IMR-90 (cell line): ENCODE data around the gene TMC4. TPM values are rescaled to one million over a fixed set of nuclear protein-coding genes. Genes with fewer than 3 reads are reported as not detected.

Experiments
- ATAC-seq: fragments of 200-7000 bp; cut with Tn5 transposase; 2 replicates; pipeline ENCODE4 v1.9.1; 2020; ENCODE audit warnings: low read depth, mild to moderate bottlenecking, moderate library complexity
- BruUV-seq: library from RNA; stranded (reverse); fragments of 400-500 nt; replicated peaks from 2 replicates; lab custom pipeline; 2021; lab: Mats Ljungman, UMichigan
- CTCF ChIA-PET: fragments of 300-600 bp; formaldehyde crosslinking; extraction: SDS; loops from one replicate; lab custom pipeline; 2021; ENCODE audit warnings: antibody characterized with exemption; lab: Yijun Ruan, JAX
- POLR2A ChIA-PET: fragments of 300-600 bp; sonication (Branson Sonifier 250); formaldehyde crosslinking; loops from one replicate; lab custom pipeline; 2022; ENCODE audit warnings: antibody characterized with exemption; ENCODE audit not compliant: unreplicated experiment; lab: Charles Lee
- DNase-seq: peaks from one replicate; pipeline ENCODE4 v3.0.0; 2013
- H2AFZ ChIP-seq: replicated peaks from 2 replicates; pipeline ENCODE3; 2013; ENCODE audit warnings: low read length, mild to moderate bottlenecking; ENCODE audit not compliant: poor library complexity
- H2AK5ac ChIP-seq: 2 replicates; pipeline ENCODE4 v1.6.1; 2013; ENCODE audit warnings: low read depth, low read length, inconsistent platforms
- H2AK9ac ChIP-seq: replicated peaks from 2 replicates; pipeline ENCODE3; 2013; ENCODE audit warnings: mild to moderate bottlenecking, low read depth, low read length, moderate library complexity; ENCODE audit not compliant: poor library complexity
- H2BK120ac ChIP-seq: 2 replicates; pipeline ENCODE4 v1.6.1; 2013; ENCODE audit warnings: low read depth, low read length, inconsistent platforms
- H2BK15ac ChIP-seq: 3 replicates; pipeline ENCODE4 v1.6.1; 2013; ENCODE audit warnings: low read depth, low read length, inconsistent platforms
- H2BK20ac ChIP-seq: 2 replicates; pipeline ENCODE4 v1.6.1; 2013; ENCODE audit warnings: low read depth, mild to moderate bottlenecking, inconsistent platforms, low read length, moderate library complexity
- H2BK5ac ChIP-seq: 2 replicates; pipeline ENCODE4 v1.6.1; 2013; ENCODE audit warnings: mild to moderate bottlenecking, low read depth, low read length, inconsistent platforms; ENCODE audit not compliant: poor library complexity, severe bottlenecking
- H3K14ac ChIP-seq: replicated peaks from 2 replicates; pipeline ENCODE4 v1.6.1; 2013; ENCODE audit warnings: low read depth, low read length, inconsistent platforms
- H3K18ac ChIP-seq: 2 replicates; pipeline ENCODE4 v1.6.1; 2013; ENCODE audit warnings: low read depth, low read length, control low read depth
- H3K23ac ChIP-seq: 2 replicates; pipeline ENCODE4 v1.6.1; 2013; ENCODE audit warnings: low read depth, low read length, inconsistent platforms
- H3K27ac ChIP-seq: 2 replicates; pipeline ENCODE4 v1.5.1; 2013; ENCODE audit warnings: mild to moderate bottlenecking, control low read depth, low read length; ENCODE audit not compliant: insufficient read depth
- H3K27me3 ChIP-seq: 2 replicates; pipeline ENCODE4 v1.6.1; 2013; ENCODE audit warnings: low read length; ENCODE audit not compliant: control insufficient read depth, insufficient read depth
- H3K36me3 ChIP-seq: 2 replicates; pipeline ENCODE4 v1.6.1; 2013; ENCODE audit warnings: low read length, mixed read lengths; ENCODE audit not compliant: control insufficient read depth, insufficient read depth
- H3K4ac ChIP-seq: 2 replicates; pipeline ENCODE4 v1.6.1; 2013; ENCODE audit warnings: low read depth, low read length, inconsistent platforms
- H3K4me1 ChIP-seq: 2 replicates; pipeline ENCODE4 v1.6.1; 2013; ENCODE audit warnings: low read length, mixed read lengths; ENCODE audit not compliant: control insufficient read depth, insufficient read depth
- H3K4me2 ChIP-seq: 2 replicates; pipeline ENCODE4 v1.6.1; 2013; ENCODE audit warnings: low read depth, mild to moderate bottlenecking, control low read depth, low read length, moderate library complexity
- H3K4me3 ChIP-seq: 2 replicates; pipeline ENCODE4 v1.5.1; 2013; ENCODE audit warnings: low read depth, mild to moderate bottlenecking, control low read depth, low read length, moderate library complexity; ENCODE audit not compliant: insufficient read depth
- H3K56ac ChIP-seq: 2 replicates; pipeline ENCODE4 v1.6.1; 2013; ENCODE audit warnings: low read length, inconsistent platforms; ENCODE audit not compliant: insufficient read depth; ENCODE audit errors: extremely low read depth
- H3K79me1 ChIP-seq, 2 experiments: 2 replicates each; pipeline ENCODE4 v1.6.1; 2013; ENCODE audit warnings: low read length in 2 of 2, inconsistent platforms in 1 of 2, low read depth in 1 of 2
- H3K9ac ChIP-seq: 2 replicates; pipeline ENCODE4 v1.6.1; 2013; ENCODE audit warnings: low read depth, low read length, control low read depth
- H3K9me1 ChIP-seq: 2 replicates; pipeline ENCODE4 v1.6.1; 2013; ENCODE audit warnings: low read length, inconsistent platforms; ENCODE audit not compliant: insufficient read depth
- H3K9me3 ChIP-seq: 2 replicates; pipeline ENCODE4 v1.6.1; 2013; ENCODE audit warnings: low read length; ENCODE audit not compliant: control insufficient read depth, insufficient read depth
- H4K20me1 ChIP-seq: 2 replicates; pipeline ENCODE4 v1.6.1; 2013; ENCODE audit warnings: low read length, inconsistent platforms; ENCODE audit not compliant: insufficient read depth
- H4K5ac ChIP-seq: 2 replicates; pipeline ENCODE4 v1.6.1; 2013; ENCODE audit warnings: mild to moderate bottlenecking, low read depth, low read length, control low read depth
- H4K8ac ChIP-seq, 2 experiments: 2 replicates each; pipeline ENCODE4 v1.6.1; 2013; ENCODE audit warnings: low read depth in 2 of 2, low read length in 2 of 2, control low read depth in 1 of 2, inconsistent platforms in 1 of 2
- H4K91ac ChIP-seq: 2 replicates; pipeline ENCODE4 v1.6.1; 2013; ENCODE audit warnings: low read depth, low read length, inconsistent platforms; ENCODE audit not compliant: insufficient read depth
- FOS ChIP-seq: fragments of 150-350 bp; IDR thresholded peaks from 2 replicates; pipeline ENCODE4 v1.6.1; 2016; ENCODE audit warnings: low read depth, low read length
- MXI1 ChIP-seq: IDR thresholded peaks from 2 replicates; pipeline ENCODE4 v1.6.1; 2012; ENCODE audit warnings: low read depth, mild to moderate bottlenecking, low read length, moderate library complexity, borderline replicate concordance
- WGBS, 2 experiments: methylation state at CpG; one replicate each; pipeline versions ENCODE4 v1.1.5 to v1.1.7; 2013; ENCODE audit warnings: missing lambda C conversion rate in 2 of 2; ENCODE audit not compliant: insufficient read length in 1 of 2; ENCODE audit errors: extremely low coverage in 2 of 2; 5-methylcytosine and 5-hydroxymethylcytosine counted together
- dilution Hi-C: fragments of 300-500 bp; cut with HindIII; formaldehyde crosslinking; loops from one replicate; pipeline ENCODE4 v1.14.3; 2018; ENCODE audit warnings: low sequenced_read_pairs; ENCODE audit not compliant: unreplicated experiment
- in situ Hi-C: fragments of 300-500 bp; cut with MboI; formaldehyde crosslinking; loops from 3 replicates; pipeline ENCODE4 v1.14.3; 2019; ENCODE audit warnings: low sequenced_read_pairs, inconsistent platforms, mixed read lengths
- intact Hi-C: fragments of 100-400 bp; cut with micrococcal nuclease; formaldehyde crosslinking; loops from 2 replicates; pipeline ENCODE4 v1.10.0; 2022
- polyA plus RNA-seq, 3 experiments: library from polyadenylated mRNA; depleted of rRNA; stranded (reverse); fragments of >200 nt; gene quantifications; 2 replicates each; pipeline ENCODE4 v1.2.3, GENCODE V29; 2012; ENCODE audit warnings: low replicate concordance in 1 of 3
- total RNA-seq: library from RNA; depleted of rRNA; stranded (reverse); fragments of >200 nt; gene quantifications from 2 replicates; pipeline ENCODE4 v1.2.3, GENCODE V29; 2012

The TMC4 gene
- total and polyA plus RNA-seq, 2 of the 4 experiments (the other 2 are of a cell fraction) = 0.72 to 1.1 TPM

GRCh38 chr19:54218960-54219661 is 46.2 kb upstream of the TMC4 start:
- no peak overlapping the region for H3K14ac ChIP-seq
- H3K23ac ChIP-seq = no peak overlapping the region
- no peak overlapping the region for H3K18ac ChIP-seq
- no peak overlapping the region for H3K4me2 ChIP-seq
- no peaks in the 10 kb centered on the region for H3K79me1 ChIP-seq
- no peak for DNase-seq
- no peaks in the 10 kb centered on the region for H3K9me3 ChIP-seq
- no peaks in the 10 kb centered on the region for H3K9me1 ChIP-seq
- ChIA-PET POLR2A (no interaction called here), CTCF (no interaction called here)
- no peak overlapping the region for H2BK15ac ChIP-seq
- no peak overlapping the region for H2AFZ ChIP-seq
- no peak overlapping the region for H3K56ac ChIP-seq
- 94% methylated on average over 6 of the region's 27 CpGs; no CpG with 5 or more reads in 1 of the 2 experiments for WGBS, 2 experiments
- H3K27ac ChIP-seq = no peak overlapping the region
- peaks cover 9% of the 10 kb centered on the region; the same call in 1 of the 2 replicates for H3K27me3 ChIP-seq
- no peak overlapping the region for H2AK5ac ChIP-seq
- no peak overlapping the region for H3K4me3 ChIP-seq
- H3K36me3 ChIP-seq = no peaks in the 10 kb centered on the region
- H3K4me1 ChIP-seq = no peaks in the 10 kb centered on the region
- BruUV-seq = no TSS peak
- no peak overlapping the region for H3K4ac ChIP-seq
- intact Hi-C loops (no loop called here), in situ Hi-C loops (no loop called here), dilution Hi-C loops (no loop called here)
- H2AK9ac ChIP-seq = no peak overlapping the region
- no peak overlapping the region for H3K9ac ChIP-seq
- TF ChIP-seq FOS (no peak), MXI1 (no peak)
- H4K5ac ChIP-seq = no peak overlapping the region
- H4K20me1 ChIP-seq = no peaks in the 10 kb centered on the region
- no peak overlapping the region for H4K91ac ChIP-seq
- no peak overlapping the region for H2BK20ac ChIP-seq
- no peak overlapping the region for H2BK5ac ChIP-seq
- no peak overlapping the region for H4K8ac ChIP-seq
- ATAC-seq = no peak
- no peak overlapping the region for H2BK120ac ChIP-seq
